ENCODE results near the gene TNFSF13. TPM values are rescaled to one million over a fixed set of nuclear protein-coding genes. Genes with fewer than 3 reads are reported as not detected.

The TNFSF13 gene
- total and polyA plus RNA-seq, 2 of the 4 experiments (the other 2 are of a cell fraction), result 1.3 TPM; not detected in 1

DNA sequence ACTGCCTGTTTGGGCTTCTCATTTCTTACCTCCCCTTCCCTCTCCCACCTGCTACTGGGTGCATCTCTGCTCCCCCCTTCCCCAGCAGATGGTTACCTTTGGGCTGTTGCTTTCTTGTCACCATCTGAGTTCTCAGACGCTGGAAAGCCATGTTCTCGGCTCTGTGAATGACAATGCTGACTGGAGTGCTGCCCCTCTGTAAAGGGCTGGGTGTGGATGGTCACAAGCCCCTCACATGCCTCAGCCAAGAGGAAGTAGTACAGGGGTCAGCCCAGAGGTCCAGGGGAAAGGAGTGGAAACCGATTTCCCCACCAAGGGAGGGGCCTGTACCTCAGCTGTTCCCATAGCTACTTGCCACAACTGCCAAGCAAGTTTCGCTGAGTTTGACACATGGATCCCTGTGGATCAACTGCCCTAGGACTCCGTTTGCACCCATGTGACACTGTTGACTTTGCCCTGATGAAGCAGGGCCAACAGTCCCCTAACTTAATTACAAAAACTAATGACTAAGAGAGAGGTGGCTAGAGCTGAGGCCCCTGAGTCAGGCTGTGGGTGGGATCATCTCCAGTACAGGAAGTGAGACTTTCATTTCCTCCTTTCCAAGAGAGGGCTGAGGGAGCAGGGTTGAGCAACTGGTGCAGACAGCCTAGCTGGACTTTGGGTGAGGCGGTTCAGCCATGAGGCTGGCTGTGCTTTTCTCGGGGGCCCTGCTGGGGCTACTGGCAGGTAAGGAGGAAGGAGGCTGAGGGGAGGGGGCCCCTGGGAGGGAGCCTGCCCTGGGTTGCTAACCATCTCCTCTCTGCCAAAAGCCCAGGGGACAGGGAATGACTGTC is 20.7 kb downstream of the TNFSF13 start, which contains the start of gene CD68 (continued):
- TF ChIP-seq, protein P1, sequence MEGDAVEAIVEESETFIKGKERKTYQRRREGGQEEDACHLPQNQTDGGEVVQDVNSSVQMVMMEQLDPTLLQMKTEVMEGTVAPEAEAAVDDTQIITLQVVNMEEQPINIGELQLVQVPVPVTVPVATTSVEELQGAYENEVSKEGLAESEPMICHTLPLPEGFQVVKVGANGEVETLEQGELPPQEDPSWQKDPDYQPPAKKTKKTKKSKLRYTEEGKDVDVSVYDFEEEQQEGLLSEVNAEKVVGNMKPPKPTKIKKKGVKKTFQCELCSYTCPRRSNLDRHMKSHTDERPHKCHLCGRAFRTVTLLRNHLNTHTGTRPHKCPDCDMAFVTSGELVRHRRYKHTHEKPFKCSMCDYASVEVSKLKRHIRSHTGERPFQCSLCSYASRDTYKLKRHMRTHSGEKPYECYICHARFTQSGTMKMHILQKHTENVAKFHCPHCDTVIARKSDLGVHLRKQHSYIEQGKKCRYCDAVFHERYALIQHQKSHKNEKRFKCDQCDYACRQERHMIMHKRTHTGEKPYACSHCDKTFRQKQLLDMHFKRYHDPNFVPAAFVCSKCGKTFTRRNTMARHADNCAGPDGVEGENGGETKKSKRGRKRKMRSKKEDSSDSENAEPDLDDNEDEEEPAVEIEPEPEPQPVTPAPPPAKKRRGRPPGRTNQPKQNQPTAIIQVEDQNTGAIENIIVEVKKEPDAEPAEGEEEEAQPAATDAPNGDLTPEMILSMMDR (conservative IDR thresholded peaks at IDR 0.05; ENCODE audit: low read depth, low read length), result no peak
- TF ChIP-seq NFE2L2 (IDR thresholded peaks at IDR 0.05; ENCODE audit: low read depth, low read length), result no peak; the same call in 1 of the 2 replicates

Measured in IMR-90 (cell line).